Amniotic epithelial cell (primary cell): ENCODE data around the gene NELL1.
"Not testable (repeated sequence)": the region's sequence is repeated elsewhere in the genome, so short reads cannot be mapped to it uniquely, and the experiment has no call there.

Experiments used
- DNase-seq: peaks from one replicate; pipeline ENCODE4 v3.0.0-alpha.2; 2010; ENCODE audit warnings: low read depth

Gene NELL1

GRCh38 chr11:20770414-20770946 is 101.1 kb downstream of the NELL1 start:
- DNase-seq, result no peak

GRCh38 chr11:20771026-20771425 is 101.6 kb downstream of the NELL1 start:
- DNase-seq, result no peak

DNA sequence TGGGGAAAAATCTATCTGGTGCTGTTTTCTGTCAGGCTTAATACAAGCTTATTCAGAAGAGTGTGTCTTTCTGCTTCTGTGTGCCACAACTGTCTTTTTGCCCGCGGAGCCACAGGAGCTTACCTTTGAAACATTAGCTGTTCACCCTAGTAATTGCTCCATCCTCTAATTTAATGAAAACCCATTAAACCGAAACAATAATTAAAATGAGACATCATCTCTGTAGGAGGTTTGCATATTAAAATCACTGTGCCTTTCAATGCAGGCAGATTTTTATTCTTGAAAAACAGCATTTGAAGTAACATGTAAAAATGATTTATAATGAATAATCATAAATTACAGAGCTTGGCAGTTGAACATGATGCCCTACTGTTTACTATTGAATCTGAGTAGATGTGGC is 102.3 kb downstream of the NELL1 start:
- no peak for DNase-seq

GRCh38 chr11:20775331-20775730 is 105.9 kb downstream of the NELL1 start:
- no peak for DNase-seq

GRCh38 chr11:20782775-20783174 is 113.4 kb downstream of the NELL1 start:
- no peak for DNase-seq

DNA sequence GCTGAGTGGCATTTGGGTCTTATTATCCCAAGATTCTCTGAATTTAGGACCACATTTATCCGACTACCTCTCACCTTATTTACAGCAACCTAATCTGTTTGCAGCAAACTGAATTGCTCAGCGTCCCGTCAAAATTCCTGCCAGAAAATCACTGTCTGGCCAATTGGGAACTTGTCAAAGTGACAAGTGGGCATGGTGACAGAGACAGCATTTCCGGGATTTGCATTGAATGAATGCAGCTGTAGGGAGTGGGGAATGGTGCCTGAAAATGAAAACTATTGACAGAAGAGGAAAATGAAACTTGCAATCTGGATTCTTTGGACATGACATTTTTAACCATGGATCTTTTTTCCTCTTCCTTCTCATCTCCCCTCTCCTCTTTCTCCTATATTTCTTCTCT is 113.8 kb downstream of the NELL1 start:
- DNase-seq, result no peak

GRCh38 chr11:20790622-20791021 is 121.2 kb downstream of the NELL1 start:
- no peak for DNase-seq

DNA sequence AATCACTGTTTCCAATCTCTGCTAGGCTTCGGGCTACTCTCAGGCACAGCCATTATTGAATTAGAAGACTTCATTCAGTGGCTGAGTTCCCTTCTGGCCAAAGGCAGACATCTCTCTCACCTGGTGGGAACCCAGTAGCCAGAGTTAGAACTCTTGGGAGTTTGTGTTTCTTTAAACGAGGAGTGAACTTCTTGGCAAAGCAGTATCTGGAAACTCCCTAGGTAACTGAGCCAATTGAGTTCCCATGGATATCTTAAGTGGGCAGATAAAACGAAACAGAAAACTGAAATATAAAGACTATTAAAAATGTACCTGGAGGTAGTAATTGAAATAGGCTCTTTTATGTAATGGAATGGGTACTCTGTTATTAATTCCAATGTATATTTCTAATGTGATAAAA is 125.6 kb downstream of the NELL1 start:
- no peak for DNase-seq

GRCh38 chr11:20808328-20808727 is 138.9 kb downstream of the NELL1 start:
- no peak for DNase-seq

- no peak for DNase-seq
Measured at GRCh38 chr11:20821046-20821445, 151.7 kb downstream of the NELL1 start.

DNA sequence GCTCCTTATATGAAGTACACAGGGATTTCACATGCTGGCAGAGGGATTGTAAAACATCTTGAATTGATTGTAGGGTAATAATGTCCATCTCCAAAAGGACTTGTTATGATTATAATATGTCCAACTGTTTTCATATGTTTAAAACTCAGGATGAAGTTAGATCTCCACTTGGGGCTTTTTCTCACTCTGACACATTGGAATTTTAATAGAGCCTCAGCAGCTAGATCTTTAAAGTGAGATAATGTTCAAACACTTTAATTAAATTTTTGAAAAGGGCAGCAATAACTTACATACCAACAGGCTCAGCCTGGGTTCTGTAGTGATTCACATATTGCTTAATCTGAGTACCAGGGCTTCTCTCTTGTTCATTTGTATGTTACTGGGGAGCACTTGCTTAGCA is 152.1 kb downstream of the NELL1 start:
- DNase-seq, result no peak

DNA sequence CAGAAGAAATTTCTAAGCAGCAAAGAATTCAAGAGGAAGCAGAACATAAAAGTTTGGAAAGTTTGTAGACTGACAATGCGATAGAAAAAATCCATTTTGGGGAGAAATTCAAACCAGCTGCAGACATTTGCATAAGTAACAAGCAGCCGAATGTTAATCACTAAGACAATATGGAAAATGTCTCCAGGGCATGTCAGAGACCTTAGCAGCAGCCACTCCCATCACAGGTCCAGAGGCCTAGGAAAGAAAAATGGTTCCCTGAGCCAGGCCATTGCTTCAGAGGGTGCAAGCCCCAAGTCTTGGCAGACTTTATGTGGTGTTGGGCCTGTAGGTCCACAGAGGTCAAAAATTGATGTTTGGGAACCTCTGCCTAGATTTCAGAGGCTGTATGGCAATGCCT is 155.4 kb downstream of the NELL1 start:
- no peak for DNase-seq

GRCh38 chr11:20835561-20835960 is 166.2 kb downstream of the NELL1 start:
- DNase-seq, result no peak

DNA sequence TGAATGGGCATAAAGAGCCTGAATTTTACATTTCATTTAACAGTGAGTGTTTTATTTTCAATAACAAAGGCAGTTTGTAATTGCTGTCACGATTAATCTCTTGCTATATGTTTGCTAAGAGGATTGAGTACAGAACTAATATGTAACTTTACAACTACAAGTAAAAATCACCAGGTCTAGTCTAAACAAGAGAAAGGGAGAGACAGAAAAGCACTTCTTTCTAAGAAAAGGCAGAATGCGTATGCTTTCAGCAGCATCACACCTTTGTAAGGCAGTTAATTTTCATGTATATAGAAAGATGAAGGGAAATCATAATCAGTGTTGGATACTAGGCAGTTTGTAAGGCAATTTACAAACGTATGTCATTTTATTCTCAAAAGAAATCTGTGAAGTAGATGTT is 169.8 kb downstream of the NELL1 start:
- no peak for DNase-seq

DNA sequence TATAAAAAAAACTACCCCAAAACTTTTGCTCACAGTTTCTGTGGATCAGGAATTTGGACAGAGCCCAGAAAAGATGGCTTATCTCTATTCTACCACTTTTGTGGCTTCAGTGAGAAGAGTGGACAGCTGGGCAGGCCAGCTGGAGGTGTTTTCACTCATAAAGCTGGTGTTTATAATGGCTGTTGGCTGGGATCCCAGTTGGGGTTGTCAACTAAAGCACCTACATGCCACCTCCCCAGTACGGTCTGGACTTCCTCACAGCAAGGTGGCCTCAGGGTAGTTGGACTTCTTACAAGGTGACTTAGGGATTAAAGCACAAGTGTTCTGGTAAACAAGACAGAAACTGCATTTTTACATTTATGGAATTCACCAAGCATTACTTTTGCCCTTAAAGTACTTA is 171.0 kb downstream of the NELL1 start:
- no peak for DNase-seq

DNA sequence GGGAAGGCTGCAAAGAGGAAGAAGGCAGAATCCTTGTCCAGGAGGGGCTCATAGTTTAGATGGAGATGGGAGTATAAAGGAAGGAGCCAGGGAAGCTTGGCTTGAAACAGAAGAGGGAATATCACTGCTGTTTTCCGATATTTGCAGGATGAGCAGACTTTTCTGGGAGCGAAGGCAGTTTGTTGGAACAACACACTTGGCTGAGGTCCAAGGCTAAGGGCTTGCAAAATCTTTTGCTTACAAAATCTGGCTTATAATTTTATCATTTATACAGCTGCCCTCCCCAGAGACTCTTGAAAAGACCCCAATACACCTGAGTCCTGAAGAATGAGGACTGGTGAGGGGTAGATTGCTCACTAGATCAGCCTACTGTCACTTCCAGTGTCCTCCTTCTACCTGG is 174.8 kb downstream of the NELL1 start:
- DNase-seq, result no peak

DNA sequence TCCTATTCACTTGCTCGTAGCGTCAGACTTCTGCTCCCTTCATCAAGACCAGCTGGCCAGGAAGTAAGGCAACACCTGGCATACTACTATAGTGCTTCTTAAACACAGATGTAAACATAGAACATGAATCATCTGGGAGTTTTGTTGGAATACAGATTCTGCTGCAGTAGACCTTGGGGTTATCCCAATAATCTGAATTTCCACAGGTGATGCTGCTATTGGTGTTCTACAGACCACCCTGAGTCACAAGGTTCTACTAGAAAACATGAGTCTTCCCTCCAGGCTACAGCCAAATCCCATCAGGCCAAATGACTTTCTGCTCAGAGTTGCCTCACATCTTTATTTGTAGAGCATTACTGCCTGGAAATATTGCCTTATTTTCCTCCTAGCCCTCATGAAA is 175.2 kb downstream of the NELL1 start:
- DNase-seq, result no peak

- no peak for DNase-seq
Measured at GRCh38 chr11:20854215-20854955, 185.0 kb downstream of the NELL1 start.

DNA sequence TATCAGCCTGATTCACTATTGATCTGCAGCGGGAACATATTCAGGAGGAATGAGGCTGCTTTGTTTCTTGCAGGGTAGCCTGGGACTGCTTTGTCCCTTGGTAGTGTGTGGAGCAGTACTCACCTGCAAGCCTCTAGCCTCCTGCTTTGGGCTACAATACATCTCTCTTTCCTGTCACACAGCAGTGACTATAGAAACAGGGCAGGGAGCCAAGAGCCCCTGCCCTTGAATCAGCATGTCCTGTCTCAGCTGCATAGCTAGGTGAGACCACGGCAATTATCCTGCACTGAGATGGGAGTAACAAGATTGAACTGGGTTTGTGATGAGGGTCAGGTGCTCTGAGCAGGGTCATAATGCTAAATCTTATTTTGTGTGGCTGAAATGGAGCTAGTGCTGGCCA is 191.9 kb downstream of the NELL1 start:
- DNase-seq, result no peak

- not testable (repeated sequence) for DNase-seq
Measured at GRCh38 chr11:20862263-20862662, 192.9 kb downstream of the NELL1 start.

GRCh38 chr11:20864628-20865027 is 195.2 kb downstream of the NELL1 start:
- no peak for DNase-seq

- DNase-seq, result no peak
Measured at GRCh38 chr11:20865161-20865560, 195.8 kb downstream of the NELL1 start.

- DNase-seq, result no peak
Measured at GRCh38 chr11:20869123-20869522, 199.7 kb downstream of the NELL1 start.

DNA sequence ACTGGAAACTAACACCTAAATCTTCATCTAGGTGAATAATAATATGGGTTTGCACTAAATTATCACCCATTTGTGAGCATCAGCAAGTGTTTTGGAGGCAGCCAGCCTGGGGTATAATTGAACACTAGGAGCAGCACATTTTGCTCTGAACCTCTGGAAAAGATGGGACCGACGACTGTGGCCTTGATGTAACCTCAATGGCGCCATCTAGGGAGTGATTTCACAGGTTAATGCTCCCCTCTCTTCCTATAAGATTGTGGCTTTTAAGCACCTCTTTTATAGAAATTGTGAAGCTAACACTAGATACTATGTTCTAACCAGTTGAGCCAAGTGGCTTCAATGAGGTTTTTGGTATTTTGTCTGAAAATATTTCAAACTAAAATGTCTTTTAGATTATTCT is 203.7 kb downstream of the NELL1 start:
- DNase-seq, result no peak
